Bone marrow (tissue), 2 donors: ENCODE data around the gene TLE5.
A peak's percentile ranks its signal among the peaks of the same experiment; 100 is the strongest.
"Not testable (repeated sequence)": the region's sequence is repeated elsewhere in the genome, so short reads cannot be mapped to it uniquely, and the experiment has no call there.

Source experiments
- DNase-seq, 2 donors: peaks; one replicate each; lab custom pipeline; 2025; lab: John Stamatoyannopoulos, UW

Gene TLE5

GRCh38 chr19:3045191-3045590 lies 17.1 kb downstream of the TLE5 start:
- DNase-seq = no peak

- peak in 1 of 2 donors; percentile 18 for DNase-seq
These were observed 19.6 kb downstream of the TLE5 start for GRCh38 chr19:3042621-3043267.

GRCh38 chr19:3041761-3042620 lies 20.3 kb downstream of the TLE5 start:
- DNase-seq = peak in 1 of 2 donors; percentile 28

GRCh38 chr19:3041327-3041726 lies 21.0 kb downstream of the TLE5 start:
- no peak for DNase-seq

- no peak for DNase-seq
These were observed 22.6 kb downstream of the TLE5 start for GRCh38 chr19:3039641-3040077.

GRCh38 chr19:3039125-3039524 lies 23.2 kb downstream of the TLE5 start:
- DNase-seq = no peak

GRCh38 chr19:3038214-3038613 lies 24.1 kb downstream of the TLE5 start:
- DNase-seq = no peak

- DNase-seq = not testable (repeated sequence)
These were observed 25.2 kb downstream of the TLE5 start for GRCh38 chr19:3036977-3037544.

GRCh38 chr19:3036119-3036976 lies 25.9 kb downstream of the TLE5 start:
- DNase-seq = peak; percentile 54 to 71

- DNase-seq = peak; percentile 80 to 94
These were observed 26.7 kb downstream of the TLE5 start for GRCh38 chr19:3035542-3036118.

- DNase-seq = peak in 1 of 2 donors; percentile 37
These were observed 27.4 kb downstream of the TLE5 start for GRCh38 chr19:3034656-3035541.

- DNase-seq = no peak
These were observed 28.0 kb downstream of the TLE5 start for GRCh38 chr19:3034406-3034655.

- DNase-seq = no peak
These were observed 28.5 kb downstream of the TLE5 start for GRCh38 chr19:3033595-3034405.

GRCh38 chr19:3031607-3031867 lies 30.8 kb downstream of the TLE5 start:
- DNase-seq = no peak

- DNase-seq = no peak
These were observed 33.0 kb downstream of the TLE5 start, which contains the start of gene TLE2 for GRCh38 chr19:3029065-3029923. TSS of gene TLE2 (minus strand) at chr19:3029280. CDS start at chr19:3028904, 376 bp downstream.

GRCh38 chr19:3028305-3029064 lies 33.8 kb downstream of the TLE5 start:
- DNase-seq = no peak

GRCh38 chr19:3027981-3028304 lies 34.4 kb downstream of the TLE5 start:
- no peak for DNase-seq

GRCh38 chr19:3027292-3027691 lies 35.0 kb downstream of the TLE5 start:
- no peak for DNase-seq

GRCh38 chr19:3026768-3027167 lies 35.5 kb downstream of the TLE5 start:
- no peak for DNase-seq
